HepG2 (cell line): ENCODE data around the gene PHF2. TPM values are rescaled to one million over a fixed set of nuclear protein-coding genes. Genes with fewer than 3 reads are reported as not detected.

Source experiments
- BCL6 ChIP-seq: IDR thresholded peaks from 2 replicates; pipeline ENCODE4 v1.6.1; 2016; ENCODE audit warnings: missing genetic modification reagents, missing compliant biosample characterization
- MBNL3 ChIP-seq: fragments of 250-450 bp; sonication (Bioruptor Pico); conservative IDR thresholded peaks from 2 replicates; pipeline ENCODE4 v1.8.0; 2022; ENCODE audit warnings: mild to moderate bottlenecking, inconsistent platforms
- SAP130 ChIP-seq: IDR thresholded peaks from 2 replicates; pipeline ENCODE4 v1.6.1; 2016; ENCODE audit warnings: low read depth
- SIX4 ChIP-seq: sonication (generic); formaldehyde crosslinking; IDR thresholded peaks from 2 replicates; pipeline ENCODE4 v1.4.0; 2020; ENCODE audit warnings: missing genetic modification reagents
- ZFP36 ChIP-seq: fragments of 150-350 bp; IDR thresholded peaks from 2 replicates; pipeline ENCODE4 v1.6.1; 2018; ENCODE audit warnings: borderline replicate concordance, low read length, low read depth; ENCODE audit not compliant: partially characterized antibody
- ZMAT3 ChIP-seq: sonication (generic); formaldehyde crosslinking; conservative IDR thresholded peaks from 2 replicates; pipeline ENCODE4 v1.7.0; 2021; ENCODE audit warnings: missing genetic modification reagents
- ZNF329 ChIP-seq: sonication (generic); formaldehyde crosslinking; IDR thresholded peaks from 2 replicates; pipeline ENCODE4 v1.9.0; 2021; ENCODE audit warnings: low read depth, mild to moderate bottlenecking, missing genetic modification reagents
- ZNF331 ChIP-seq: sonication (generic); formaldehyde crosslinking; IDR thresholded peaks from 2 replicates; pipeline ENCODE4 v1.4.0; 2020; ENCODE audit warnings: missing genetic modification reagents
- ZNF432 ChIP-seq: sonication (generic); formaldehyde crosslinking; IDR thresholded peaks from 2 replicates; pipeline ENCODE4 v1.5.0; 2020; ENCODE audit warnings: missing genetic modification reagents, mild to moderate bottlenecking, borderline replicate concordance
- ZNF766 ChIP-seq: sonication (generic); formaldehyde crosslinking; IDR thresholded peaks from 2 replicates; pipeline ENCODE4 v1.5.0; 2020; ENCODE audit warnings: missing genetic modification reagents, borderline replicate concordance
- polyA plus RNA-seq, 8 experiments: library from polyadenylated mRNA; depleted of rRNA in 3 of 8; stranded (reverse) in 7 of 8; unstranded in 1 of 8; fragments of >200 nt; fragmentation: Illumina TruSeq in 4 of 8; extraction: Trizol in 4 of 8; gene quantifications; 2 replicates each; pipeline versions ENCODE4 v1.2.1 to v1.2.3, GENCODE V29; 2011 to 2016; ENCODE audit warnings: low read depth in 4 of 8, missing spikeins in 1 of 8, mixed read lengths in 1 of 8; ENCODE audit not compliant: insufficient read depth in 1 of 8
- total RNA-seq, 5 experiments: library from RNA; depleted of rRNA; stranded (reverse); fragments of >200 nt; fragmentation: Illumina TruSeq; extraction: Trizol; gene quantifications; 2 replicates each; pipeline ENCODE4 v1.2.3, GENCODE V29; 2016; ENCODE audit warnings: low read depth in 1 of 5
- TF ChIP-seq, protein P1 (sequence below): sonication (generic); formaldehyde crosslinking; IDR thresholded peaks from 2 replicates; pipeline ENCODE4 v1.9.0; 2022; ENCODE audit warnings: missing genetic modification reagents, mild to moderate bottlenecking, borderline replicate concordance
- TF ChIP-seq, protein P2 (sequence below): sonication (generic); formaldehyde crosslinking; IDR thresholded peaks from 2 replicates; pipeline ENCODE4 v1.4.0; 2020; ENCODE audit warnings: missing genetic modification reagents, borderline replicate concordance
- TF ChIP-seq, protein P3 (sequence below): sonication (generic); formaldehyde crosslinking; conservative IDR thresholded peaks from 2 replicates; pipeline ENCODE4 v1.8.0; 2022; ENCODE audit warnings: missing genetic modification reagents
- TF ChIP-seq, protein P4 (sequence below): sonication (generic); formaldehyde crosslinking; IDR thresholded peaks from 2 replicates; pipeline ENCODE4 v1.9.0; 2021; ENCODE audit warnings: mild to moderate bottlenecking, missing genetic modification reagents
- TF ChIP-seq, protein P5 (sequence below): sonication (generic); formaldehyde crosslinking; IDR thresholded peaks from 2 replicates; pipeline ENCODE4 v1.8.0; 2022; ENCODE audit warnings: mild to moderate bottlenecking, missing genetic modification reagents; ENCODE audit not compliant: insufficient replicate concordance

PHF2 gene
- total and polyA plus RNA-seq, 2 of the 13 experiments (the other 11 are each of a cell fraction or from before 2014, with no cell fraction given), result 6.6 to 9.1 TPM

DNA sequence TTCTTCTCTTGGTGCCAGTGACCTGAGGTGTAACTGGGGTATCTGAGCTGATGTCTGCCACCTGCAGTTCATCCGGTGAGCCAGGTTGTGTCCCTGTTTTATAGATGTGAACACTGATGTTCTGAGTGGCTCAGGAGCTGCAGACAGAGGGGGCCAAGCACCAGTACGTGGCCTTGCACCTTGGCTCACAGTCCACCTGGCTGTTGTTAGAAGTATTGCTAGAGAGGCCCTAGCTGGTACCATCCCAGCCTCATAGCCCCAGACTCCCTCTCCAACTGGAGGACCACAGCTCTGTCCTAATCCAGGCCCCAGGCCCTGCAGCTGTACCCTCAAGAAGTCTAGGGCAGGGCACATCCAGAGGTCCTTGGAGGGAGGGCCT is 16.2 kb downstream of the PHF2 start (continued):
- TF ChIP-seq ZNF329 (CRISPR knock-in tag) (no peak), ZNF766 (CRISPR knock-in tag) (no peak), MBNL3 (CRISPR knock-in tag) (no peak), SAP130 (peak; percentile 41; the same call in 1 of the 2 replicates), ZNF432 (no peak), ZNF331 (CRISPR knock-in tag) (0 out of 2 replicates have a peak, but pooled peaks have one; percentile 15), ZMAT3 (CRISPR knock-in tag) (no peak), SIX4 (CRISPR knock-in tag) (no peak), BCL6 (CRISPR knock-in tag) (0 out of 2 replicates have a peak, but pooled peaks have one; percentile 21), ZFP36 (no peak)
- TF ChIP-seq, protein P1, sequence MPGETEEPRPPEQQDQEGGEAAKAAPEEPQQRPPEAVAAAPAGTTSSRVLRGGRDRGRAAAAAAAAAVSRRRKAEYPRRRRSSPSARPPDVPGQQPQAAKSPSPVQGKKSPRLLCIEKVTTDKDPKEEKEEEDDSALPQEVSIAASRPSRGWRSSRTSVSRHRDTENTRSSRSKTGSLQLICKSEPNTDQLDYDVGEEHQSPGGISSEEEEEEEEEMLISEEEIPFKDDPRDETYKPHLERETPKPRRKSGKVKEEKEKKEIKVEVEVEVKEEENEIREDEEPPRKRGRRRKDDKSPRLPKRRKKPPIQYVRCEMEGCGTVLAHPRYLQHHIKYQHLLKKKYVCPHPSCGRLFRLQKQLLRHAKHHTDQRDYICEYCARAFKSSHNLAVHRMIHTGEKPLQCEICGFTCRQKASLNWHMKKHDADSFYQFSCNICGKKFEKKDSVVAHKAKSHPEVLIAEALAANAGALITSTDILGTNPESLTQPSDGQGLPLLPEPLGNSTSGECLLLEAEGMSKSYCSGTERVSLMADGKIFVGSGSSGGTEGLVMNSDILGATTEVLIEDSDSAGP (CRISPR knock-in tag), result peak; percentile 17; the same call in 1 of the 2 replicates
- TF ChIP-seq, protein P2, sequence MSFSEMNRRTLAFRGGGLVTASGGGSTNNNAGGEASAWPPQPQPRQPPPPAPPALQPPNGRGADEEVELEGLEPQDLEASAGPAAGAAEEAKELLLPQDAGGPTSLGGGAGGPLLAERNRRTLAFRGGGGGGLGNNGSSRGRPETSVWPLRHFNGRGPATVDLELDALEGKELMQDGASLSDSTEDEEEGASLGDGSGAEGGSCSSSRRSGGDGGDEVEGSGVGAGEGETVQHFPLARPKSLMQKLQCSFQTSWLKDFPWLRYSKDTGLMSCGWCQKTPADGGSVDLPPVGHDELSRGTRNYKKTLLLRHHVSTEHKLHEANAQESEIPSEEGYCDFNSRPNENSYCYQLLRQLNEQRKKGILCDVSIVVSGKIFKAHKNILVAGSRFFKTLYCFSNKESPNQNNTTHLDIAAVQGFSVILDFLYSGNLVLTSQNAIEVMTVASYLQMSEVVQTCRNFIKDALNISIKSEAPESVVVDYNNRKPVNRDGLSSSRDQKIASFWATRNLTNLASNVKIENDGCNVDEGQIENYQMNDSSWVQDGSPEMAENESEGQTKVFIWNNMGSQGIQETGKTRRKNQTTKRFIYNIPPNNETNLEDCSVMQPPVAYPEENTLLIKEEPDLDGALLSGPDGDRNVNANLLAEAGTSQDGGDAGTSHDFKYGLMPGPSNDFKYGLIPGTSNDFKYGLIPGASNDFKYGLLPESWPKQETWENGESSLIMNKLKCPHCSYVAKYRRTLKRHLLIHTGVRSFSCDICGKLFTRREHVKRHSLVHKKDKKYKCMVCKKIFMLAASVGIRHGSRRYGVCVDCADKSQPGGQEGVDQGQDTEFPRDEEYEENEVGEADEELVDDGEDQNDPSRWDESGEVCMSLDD (CRISPR knock-in tag), result no peak
- TF ChIP-seq, protein P3, sequence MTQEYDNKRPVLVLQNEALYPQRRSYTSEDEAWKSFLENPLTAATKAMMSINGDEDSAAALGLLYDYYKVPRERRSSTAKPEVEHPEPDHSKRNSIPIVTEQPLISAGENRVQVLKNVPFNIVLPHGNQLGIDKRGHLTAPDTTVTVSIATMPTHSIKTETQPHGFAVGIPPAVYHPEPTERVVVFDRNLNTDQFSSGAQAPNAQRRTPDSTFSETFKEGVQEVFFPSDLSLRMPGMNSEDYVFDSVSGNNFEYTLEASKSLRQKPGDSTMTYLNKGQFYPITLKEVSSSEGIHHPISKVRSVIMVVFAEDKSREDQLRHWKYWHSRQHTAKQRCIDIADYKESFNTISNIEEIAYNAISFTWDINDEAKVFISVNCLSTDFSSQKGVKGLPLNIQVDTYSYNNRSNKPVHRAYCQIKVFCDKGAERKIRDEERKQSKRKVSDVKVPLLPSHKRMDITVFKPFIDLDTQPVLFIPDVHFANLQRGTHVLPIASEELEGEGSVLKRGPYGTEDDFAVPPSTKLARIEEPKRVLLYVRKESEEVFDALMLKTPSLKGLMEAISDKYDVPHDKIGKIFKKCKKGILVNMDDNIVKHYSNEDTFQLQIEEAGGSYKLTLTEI, result no peak
- TF ChIP-seq, protein P4, sequence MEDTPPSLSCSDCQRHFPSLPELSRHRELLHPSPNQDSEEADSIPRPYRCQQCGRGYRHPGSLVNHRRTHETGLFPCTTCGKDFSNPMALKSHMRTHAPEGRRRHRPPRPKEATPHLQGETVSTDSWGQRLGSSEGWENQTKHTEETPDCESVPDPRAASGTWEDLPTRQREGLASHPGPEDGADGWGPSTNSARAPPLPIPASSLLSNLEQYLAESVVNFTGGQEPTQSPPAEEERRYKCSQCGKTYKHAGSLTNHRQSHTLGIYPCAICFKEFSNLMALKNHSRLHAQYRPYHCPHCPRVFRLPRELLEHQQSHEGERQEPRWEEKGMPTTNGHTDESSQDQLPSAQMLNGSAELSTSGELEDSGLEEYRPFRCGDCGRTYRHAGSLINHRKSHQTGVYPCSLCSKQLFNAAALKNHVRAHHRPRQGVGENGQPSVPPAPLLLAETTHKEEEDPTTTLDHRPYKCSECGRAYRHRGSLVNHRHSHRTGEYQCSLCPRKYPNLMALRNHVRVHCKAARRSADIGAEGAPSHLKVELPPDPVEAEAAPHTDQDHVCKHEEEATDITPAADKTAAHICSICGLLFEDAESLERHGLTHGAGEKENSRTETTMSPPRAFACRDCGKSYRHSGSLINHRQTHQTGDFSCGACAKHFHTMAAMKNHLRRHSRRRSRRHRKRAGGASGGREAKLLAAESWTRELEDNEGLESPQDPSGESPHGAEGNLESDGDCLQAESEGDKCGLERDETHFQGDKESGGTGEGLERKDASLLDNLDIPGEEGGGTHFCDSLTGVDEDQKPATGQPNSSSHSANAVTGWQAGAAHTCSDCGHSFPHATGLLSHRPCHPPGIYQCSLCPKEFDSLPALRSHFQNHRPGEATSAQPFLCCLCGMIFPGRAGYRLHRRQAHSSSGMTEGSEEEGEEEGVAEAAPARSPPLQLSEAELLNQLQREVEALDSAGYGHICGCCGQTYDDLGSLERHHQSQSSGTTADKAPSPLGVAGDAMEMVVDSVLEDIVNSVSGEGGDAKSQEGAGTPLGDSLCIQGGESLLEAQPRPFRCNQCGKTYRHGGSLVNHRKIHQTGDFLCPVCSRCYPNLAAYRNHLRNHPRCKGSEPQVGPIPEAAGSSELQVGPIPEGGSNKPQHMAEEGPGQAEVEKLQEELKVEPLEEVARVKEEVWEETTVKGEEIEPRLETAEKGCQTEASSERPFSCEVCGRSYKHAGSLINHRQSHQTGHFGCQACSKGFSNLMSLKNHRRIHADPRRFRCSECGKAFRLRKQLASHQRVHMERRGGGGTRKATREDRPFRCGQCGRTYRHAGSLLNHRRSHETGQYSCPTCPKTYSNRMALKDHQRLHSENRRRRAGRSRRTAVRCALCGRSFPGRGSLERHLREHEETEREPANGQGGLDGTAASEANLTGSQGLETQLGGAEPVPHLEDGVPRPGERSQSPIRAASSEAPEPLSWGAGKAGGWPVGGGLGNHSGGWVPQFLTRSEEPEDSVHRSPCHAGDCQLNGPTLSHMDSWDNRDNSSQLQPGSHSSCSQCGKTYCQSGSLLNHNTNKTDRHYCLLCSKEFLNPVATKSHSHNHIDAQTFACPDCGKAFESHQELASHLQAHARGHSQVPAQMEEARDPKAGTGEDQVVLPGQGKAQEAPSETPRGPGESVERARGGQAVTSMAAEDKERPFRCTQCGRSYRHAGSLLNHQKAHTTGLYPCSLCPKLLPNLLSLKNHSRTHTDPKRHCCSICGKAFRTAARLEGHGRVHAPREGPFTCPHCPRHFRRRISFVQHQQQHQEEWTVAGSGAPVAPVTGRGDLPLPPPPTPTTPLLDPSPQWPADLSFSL (CRISPR knock-in tag), result no peak
- TF ChIP-seq, protein P5, sequence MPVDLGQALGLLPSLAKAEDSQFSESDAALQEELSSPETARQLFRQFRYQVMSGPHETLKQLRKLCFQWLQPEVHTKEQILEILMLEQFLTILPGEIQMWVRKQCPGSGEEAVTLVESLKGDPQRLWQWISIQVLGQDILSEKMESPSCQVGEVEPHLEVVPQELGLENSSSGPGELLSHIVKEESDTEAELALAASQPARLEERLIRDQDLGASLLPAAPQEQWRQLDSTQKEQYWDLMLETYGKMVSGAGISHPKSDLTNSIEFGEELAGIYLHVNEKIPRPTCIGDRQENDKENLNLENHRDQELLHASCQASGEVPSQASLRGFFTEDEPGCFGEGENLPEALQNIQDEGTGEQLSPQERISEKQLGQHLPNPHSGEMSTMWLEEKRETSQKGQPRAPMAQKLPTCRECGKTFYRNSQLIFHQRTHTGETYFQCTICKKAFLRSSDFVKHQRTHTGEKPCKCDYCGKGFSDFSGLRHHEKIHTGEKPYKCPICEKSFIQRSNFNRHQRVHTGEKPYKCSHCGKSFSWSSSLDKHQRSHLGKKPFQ (CRISPR knock-in tag), result no peak
